ENCODE results near the gene PTPN13.
A peak's percentile ranks its signal among the peaks of the same experiment; 100 is the strongest.

PTPN13 gene

DNA sequence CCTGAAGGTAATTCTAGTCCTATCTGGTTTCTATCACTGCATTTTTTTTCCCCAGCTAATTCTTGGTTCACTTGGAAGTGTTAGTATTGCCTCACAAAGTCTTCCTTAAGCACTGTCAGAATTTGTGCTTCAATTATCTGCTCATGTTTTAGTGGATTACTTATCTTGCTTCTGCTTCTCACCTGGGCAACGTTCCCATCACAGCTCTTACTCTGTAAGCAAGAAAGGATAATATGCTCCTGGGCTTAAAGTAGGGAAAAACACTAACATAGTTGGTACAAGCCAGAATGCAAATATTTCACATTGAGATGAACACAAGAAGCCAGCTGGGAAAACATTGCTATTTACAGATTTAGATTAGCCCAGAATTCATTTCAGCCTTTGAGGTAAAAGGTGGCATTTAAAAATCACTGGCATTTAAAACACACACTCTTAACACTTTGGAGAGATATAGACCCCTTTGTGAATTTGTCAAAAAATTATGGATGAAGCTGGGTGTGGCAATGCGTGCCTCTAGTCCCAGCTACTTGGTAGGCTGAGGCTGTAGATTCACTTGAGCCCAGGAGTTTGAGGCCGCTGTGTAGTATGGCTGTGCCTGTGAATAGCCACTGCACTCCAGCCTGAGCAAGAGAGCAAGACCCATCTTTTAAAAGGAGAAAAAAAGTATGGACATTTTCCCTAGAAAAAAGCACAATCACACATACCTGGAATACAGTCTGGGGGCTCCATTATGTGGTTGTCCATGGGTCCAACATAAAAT lies 6.6 kb upstream of the PTPN13 start:
- DNase-seq = no peak

- no peak for DNase-seq
These were observed 1.4 kb upstream of the PTPN13 start for GRCh38 chr4:86592553-86593249.

DNA sequence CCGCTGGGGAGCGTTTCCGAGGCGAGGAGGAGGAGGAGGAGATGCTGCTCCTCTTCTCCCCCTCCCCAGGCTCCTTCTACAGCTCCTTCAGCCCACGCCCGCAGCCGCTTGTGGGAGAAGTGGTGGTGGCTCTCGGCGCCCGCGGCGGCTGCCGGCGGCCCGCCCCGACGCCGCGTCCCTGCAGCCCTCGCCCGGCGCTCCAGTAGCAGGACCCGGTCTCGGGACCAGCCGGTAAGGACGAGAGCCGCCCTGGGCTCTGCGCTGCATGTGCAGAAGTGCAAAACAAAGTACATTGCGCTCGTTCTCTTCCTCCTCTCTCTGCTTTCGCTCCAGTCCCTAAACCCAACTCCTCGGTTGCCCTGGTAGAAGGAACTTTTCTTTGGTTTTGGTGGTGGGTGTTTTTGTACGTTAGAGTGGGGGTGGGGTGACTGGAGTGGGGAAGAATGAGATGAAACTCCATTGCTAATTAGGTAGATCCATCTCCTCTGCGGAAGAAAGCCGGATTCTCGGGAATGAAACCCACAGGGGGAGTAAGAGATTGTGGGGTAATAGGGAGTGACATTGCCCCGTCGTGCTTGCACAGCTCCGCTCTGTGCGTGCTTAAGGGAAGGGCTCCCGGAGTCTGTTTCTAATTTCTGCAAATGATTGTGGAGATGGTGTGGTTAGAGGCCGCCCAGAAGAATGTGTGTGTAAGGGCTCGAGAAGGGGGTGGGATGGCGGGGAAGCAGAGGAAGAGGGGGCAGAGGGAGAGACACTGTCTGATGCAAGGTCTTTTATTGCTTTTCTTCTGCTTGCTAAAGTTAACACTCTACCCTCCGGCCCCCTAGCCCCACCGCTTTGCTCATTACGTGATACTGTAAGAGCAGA lies 677 bp downstream of the PTPN13 start:
- peak; percentile 13 for DNase-seq

DNA sequence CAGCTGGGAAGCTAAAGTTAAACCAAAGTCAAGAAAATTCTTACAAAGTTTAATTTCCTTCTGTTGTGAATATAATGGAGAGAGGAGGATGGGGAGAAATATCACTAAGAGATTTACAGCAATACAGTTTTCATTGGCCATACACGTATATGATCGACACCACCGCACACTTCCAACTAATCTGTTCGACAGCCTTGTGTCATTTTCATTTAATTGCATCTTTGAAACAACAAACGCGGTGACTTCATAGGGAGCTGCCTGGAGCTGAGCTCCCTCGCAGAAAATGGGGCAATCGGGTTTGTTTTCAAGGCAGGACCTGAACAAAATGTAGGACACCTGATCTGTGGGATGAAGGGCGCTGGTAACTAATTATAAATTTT lies 1.3 kb downstream of the PTPN13 start:
- no peak for DNase-seq

- DNase-seq = no peak
These were observed 2.7 kb downstream of the PTPN13 start for GRCh38 chr4:86596807-86597206.

DNA sequence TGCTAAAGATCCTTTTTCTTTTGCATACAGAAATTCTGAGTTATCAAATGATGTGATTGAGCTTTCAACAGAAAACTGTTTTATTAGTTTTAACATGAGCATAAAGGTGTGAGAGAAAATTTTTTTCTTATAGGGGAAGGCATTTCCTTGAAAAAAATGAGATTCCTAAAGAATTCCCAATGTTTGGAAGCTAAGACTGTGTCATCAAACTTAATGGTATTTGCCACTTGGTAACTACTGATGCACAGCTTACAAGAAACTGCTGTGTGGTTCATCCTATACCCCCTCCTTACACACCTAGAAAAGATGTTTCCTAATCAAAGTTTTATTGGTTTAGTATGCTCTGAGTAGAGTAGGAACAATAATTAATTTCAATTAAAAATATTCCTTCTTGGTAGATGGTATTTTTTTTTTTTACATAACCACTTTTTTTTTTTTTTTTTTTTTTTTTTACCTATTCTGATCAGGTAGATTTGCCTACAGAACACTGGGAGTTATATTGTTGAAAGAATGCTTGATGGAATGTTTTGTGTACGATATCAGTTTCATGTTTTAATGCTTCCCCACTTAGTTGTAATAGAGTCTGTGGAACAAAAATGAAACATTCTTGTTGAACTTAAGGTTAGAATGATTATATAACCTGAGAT lies 6.0 kb downstream of the PTPN13 start:
- DNase-seq = no peak

DNA sequence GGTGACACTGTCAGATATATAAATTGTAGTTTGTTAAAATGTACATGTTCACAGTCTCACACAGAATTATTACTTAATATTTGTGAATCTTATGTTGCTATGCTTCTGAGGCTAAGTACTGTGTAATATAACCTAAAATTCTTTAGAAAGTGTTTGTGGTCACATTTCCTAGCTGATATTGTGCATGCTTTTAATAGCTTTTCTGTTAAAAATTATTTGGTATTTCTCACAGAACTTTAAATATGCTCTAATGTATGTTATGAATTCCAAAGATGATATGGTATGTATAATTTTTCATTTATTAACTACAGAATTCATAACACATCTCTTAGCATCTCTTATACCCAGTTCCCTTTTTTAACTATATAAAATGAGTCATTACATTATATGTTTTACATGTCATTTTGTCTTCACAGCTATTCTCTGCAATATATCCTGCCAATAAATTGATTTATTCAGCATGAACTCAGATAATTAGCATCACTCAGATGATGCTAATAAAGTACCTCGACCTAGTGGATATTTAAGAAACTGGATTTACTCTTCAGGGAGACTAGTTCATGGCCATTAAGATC lies 9.3 kb downstream of the PTPN13 start:
- no peak for DNase-seq

GRCh38 chr4:86606809-86607208 lies 12.7 kb downstream of the PTPN13 start:
- DNase-seq = no peak

DNA sequence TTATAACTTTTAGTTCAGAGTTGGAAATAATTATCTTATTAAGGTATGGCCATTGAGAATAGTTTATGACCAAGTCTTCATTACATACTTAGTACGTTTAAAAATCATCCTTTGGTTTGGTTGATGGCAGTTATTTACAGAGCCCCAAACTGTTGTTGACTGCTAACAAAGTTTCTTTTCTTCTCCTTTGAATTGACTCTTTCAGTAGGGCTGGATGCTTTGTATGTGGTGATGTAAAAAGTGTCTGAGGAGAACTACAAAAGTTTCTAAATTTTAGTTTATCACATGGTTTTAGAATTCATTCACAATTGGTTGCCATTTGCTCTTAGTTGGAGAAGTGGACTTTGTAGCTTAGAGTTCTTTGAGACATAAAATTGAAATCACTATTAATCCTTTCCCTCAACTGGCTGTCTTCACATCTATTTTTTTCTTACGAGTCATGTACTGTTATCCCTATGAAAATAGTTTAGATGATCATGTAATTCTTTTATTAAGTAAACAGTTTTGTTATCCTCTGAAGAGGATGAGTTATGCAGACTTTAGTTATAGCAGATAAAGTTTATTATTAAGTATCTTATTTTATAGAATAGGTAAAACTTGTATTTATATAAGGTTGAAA lies 14.8 kb downstream of the PTPN13 start:
- DNase-seq = no peak

DNA sequence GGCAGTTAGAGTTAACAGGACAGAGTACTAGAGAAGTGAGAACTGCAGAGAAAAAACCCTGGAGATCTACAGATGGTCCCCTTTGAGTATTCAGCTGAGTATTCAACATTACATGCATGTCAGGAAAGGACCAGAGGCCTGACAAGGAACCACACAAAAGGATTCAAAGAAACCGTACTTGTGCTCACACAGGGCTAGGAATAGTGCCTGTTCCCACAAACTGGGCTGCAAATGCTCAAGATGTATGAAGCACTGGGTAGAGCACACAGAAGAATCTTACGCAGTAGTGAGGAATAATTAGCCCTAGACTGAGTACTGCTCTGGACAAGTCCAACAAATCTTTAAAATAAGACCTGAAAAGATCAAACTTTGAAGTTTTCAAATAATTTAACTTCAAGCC lies 17.6 kb downstream of the PTPN13 start:
- DNase-seq = no peak

GRCh38 chr4:86613734-86614133 lies 19.6 kb downstream of the PTPN13 start:
- no peak for DNase-seq

DNA sequence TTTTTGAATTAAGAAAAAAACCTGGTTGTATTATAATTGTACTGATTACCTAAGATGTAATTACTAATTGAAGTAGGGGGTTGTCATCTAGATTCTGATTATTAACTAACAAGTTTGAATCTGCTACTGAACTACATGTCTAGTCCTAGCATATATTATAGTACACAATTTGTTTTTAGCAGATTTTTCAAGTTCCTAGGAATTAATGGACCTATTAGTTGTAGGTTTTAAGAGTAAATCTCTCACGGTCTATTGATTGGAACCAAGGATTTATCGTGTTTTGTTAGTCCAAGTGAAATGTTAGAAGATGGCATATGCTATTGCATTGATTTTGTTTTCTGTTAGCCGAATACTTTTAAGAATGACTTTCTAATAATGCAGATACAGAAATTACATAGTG lies 20.8 kb downstream of the PTPN13 start:
- no peak for DNase-seq

DNA sequence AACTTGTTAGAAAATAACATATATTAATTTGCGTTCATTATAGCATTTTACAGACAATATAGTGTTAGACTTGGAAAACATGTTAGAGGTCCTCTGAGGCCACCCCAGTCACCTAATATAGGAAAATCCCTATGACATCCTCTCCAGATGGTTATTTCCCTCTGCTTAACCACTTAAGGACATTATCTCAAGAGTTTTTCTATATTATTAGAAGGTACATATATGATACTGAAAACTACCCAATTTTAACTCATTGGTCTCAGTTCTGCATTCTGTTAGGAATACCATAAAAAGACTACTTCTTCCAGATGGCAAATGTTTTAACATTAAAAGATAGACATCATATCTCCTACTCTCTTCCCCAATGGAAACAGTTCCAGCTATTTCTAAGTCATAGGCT lies 21.4 kb downstream of the PTPN13 start:
- no peak for DNase-seq

DNA sequence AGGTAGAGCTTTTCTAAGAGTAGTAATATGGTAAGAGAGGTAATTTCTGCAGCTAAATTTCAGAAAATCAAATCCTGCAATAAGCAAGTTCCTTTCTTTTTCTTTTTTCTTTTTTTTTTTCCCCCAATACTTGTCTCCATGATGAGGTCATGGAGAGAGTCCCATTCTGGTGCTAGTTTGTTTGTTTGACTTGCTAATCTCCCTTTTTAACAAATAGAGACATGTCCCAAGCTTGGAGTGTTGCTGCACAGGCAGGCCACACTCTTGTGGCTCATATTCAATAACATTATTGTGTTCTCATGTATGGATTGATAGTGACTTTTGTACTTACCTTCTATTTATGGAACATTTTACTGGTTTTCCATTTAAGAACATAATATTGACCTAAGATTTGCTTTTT lies 25.5 kb downstream of the PTPN13 start:
- DNase-seq = no peak

GRCh38 chr4:86621435-86621834 lies 27.3 kb downstream of the PTPN13 start:
- no peak for DNase-seq

DNA sequence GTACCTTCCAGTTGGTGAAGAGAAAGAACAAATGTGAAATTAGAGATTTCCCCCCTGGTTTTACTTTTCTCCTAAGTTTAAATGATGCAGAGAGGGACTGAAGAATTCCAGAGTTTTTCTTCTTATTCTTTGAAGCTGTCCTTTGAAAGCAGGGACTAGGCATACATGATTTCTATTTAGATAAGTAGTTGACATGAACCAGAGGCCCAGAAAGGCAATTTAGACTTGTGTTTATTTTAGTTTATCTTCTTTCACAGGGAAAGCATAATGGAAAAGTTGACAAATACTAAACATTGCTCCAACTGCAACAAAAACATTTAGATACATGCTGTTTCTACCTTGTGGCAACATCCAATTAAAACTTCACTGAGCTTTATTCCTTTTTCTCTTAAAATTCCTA lies 32.0 kb downstream of the PTPN13 start:
- no peak for DNase-seq

GRCh38 chr4:86627462-86628135 lies 33.5 kb downstream of the PTPN13 start:
- no peak for DNase-seq

DNA sequence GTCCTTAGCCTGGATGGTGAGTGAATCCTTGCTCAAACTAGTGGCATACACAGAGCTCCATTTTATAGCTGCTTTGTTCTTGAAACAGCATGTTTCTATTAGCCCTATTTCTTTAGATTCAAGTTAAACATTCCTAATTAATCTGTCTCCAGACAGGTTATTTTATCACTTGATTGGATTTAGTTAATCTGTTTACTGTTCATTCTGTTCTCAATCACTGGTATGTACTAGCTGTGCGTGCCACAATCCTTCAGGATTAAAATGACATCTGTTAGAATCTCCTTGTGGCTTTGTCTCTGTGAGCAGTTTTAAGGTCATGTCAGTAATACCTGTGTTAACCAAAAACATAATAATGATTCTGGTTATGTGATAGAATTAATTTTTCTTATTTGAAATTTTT lies 36.5 kb downstream of the PTPN13 start:
- no peak for DNase-seq

DNA sequence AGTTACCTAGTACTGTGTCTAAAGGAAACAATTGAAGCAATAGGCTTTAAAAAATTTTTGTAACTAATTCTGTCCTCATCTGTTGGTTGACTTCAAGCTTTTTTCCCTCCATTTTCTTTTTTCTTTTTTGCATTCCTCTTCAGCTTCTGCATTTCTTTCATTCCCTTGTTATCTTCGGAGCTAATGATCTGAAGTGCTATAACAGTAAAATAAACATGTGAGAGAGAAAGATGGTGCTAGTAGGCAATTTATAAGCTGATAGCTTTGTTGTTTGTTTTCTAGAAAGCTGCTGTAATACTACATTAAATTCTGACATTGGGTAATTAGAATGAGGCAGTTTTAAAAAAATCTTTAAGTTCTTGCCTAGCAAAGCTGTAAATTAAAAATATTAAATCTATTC lies 37.1 kb downstream of the PTPN13 start:
- DNase-seq = no peak

DNA sequence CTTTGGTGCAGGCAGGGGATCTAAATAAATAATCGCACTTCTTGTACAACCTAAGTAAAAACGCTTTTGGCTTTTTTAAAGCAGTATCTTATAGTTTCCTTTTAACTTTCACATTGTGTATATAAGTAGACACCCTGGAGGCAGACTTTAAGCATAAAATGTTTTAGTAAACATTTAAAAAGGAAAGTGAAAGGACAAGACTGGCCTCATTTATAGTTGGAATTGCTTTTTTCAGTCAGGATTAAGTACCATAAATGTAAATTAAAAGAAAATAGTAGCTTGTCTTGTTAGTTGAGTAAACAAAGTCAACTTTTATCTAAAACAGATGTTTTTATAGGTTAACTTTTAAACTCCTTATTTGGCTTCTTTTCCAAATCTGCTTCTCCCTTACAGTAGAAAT lies 39.7 kb downstream of the PTPN13 start:
- DNase-seq = no peak

GRCh38 chr4:86640469-86640868 lies 46.4 kb downstream of the PTPN13 start:
- no peak for DNase-seq
